Measurements from ENCODE around the gene HAPLN2. TPM values are rescaled to one million over a fixed set of nuclear protein-coding genes. Genes with fewer than 3 reads are reported as not detected.
A peak's percentile ranks its signal among the peaks of the same experiment; 100 is the strongest.

Gene HAPLN2
- total RNA-seq, 1 donor from 2014 or later, result 0.76 TPM

GRCh38 chr1:156659988-156660751, 41.0 kb downstream of the HAPLN2 start:
- Mint-ChIP-seq H3K36me3 (no peaks in the 10 kb centered on the region), H3K9me3 (no peaks in the 10 kb centered on the region), H3K27ac (peak overlapping the region; percentile 87), H3K4me1 (peaks cover 58% of the 10 kb centered on the region), H3K4me3 (peak overlapping the region; percentile 51), H3K27me3 (ENCODE audit: low read depth) (peaks cover 40% of the 10 kb centered on the region)
- TF ChIP-seq CTCF (IDR thresholded peaks at IDR 0.05; ENCODE audit: unreplicated experiment), result peak; percentile 93
- peak; percentile 96 to 97 for DNase-seq (ENCODE audit: low spot score in 2 of 2, unreplicated experiment in 2 of 2)

GRCh38 chr1:156660752-156661112, 41.5 kb downstream of the HAPLN2 start:
- no peaks in the 10 kb centered on the region for H3K9me3 Mint-ChIP-seq
- peaks cover 64% of the 10 kb centered on the region for H3K4me1 Mint-ChIP-seq
- H3K36me3 Mint-ChIP-seq, result no peaks in the 10 kb centered on the region
- no peak overlapping the region for H3K4me3 Mint-ChIP-seq
- no peak for DNase-seq (ENCODE audit: low spot score in 2 of 2, unreplicated experiment in 2 of 2)
- peak overlapping the region; percentile 87 for H3K27ac Mint-ChIP-seq
- H3K27me3 Mint-ChIP-seq (ENCODE audit: low read depth), result peaks cover 35% of the 10 kb centered on the region
- no peak for TF ChIP-seq CTCF (IDR thresholded peaks at IDR 0.05; ENCODE audit: unreplicated experiment)

- H3K4me3 Mint-ChIP-seq, result no peak overlapping the region
- H3K9me3 Mint-ChIP-seq, result no peaks in the 10 kb centered on the region
- peaks cover 68% of the 10 kb centered on the region for H3K4me1 Mint-ChIP-seq
- no peak for TF ChIP-seq CTCF (IDR thresholded peaks at IDR 0.05; ENCODE audit: unreplicated experiment)
- peak overlapping the region; percentile 87 for H3K27ac Mint-ChIP-seq
- no peak for DNase-seq (ENCODE audit: low spot score in 2 of 2, unreplicated experiment in 2 of 2)
- H3K27me3 Mint-ChIP-seq (ENCODE audit: low read depth), result peaks cover 20% of the 10 kb centered on the region
- no peaks in the 10 kb centered on the region for H3K36me3 Mint-ChIP-seq
Observed at GRCh38 chr1:156662005-156662799, 43.0 kb downstream of the HAPLN2 start.

GRCh38 chr1:156662800-156663055, 43.5 kb downstream of the HAPLN2 start:
- DNase-seq (ENCODE audit: low spot score in 2 of 2, unreplicated experiment in 2 of 2), result no peak
- H3K4me1 Mint-ChIP-seq, result peaks cover 69% of the 10 kb centered on the region
- H3K27me3 Mint-ChIP-seq (ENCODE audit: low read depth), result peaks cover 15% of the 10 kb centered on the region
- H3K9me3 Mint-ChIP-seq, result no peaks in the 10 kb centered on the region
- H3K4me3 Mint-ChIP-seq, result no peak overlapping the region
- H3K27ac Mint-ChIP-seq, result no peak overlapping the region
- no peaks in the 10 kb centered on the region for H3K36me3 Mint-ChIP-seq
- no peak for TF ChIP-seq CTCF (IDR thresholded peaks at IDR 0.05; ENCODE audit: unreplicated experiment)

GRCh38 chr1:156663178-156663577, 44.0 kb downstream of the HAPLN2 start:
- DNase-seq (ENCODE audit: low spot score in 2 of 2, unreplicated experiment in 2 of 2), result no peak
- Mint-ChIP-seq H3K36me3 (no peaks in the 10 kb centered on the region), H3K27me3 (ENCODE audit: low read depth) (peaks cover 10% of the 10 kb centered on the region), H3K9me3 (no peaks in the 10 kb centered on the region), H3K4me1 (peaks cover 73% of the 10 kb centered on the region), H3K4me3 (no peak overlapping the region), H3K27ac (peak overlapping the region; percentile 39)
- no peak for TF ChIP-seq CTCF (IDR thresholded peaks at IDR 0.05; ENCODE audit: unreplicated experiment)

Data from mesothelial cell of epicardium (in vitro differentiated cells).